H1 (cell line): ENCODE measurements around the gene STAG1. TPM values are rescaled to one million over a fixed set of nuclear protein-coding genes. Genes with fewer than 3 reads are reported as not detected.

ENCODE experiments used
- CHD1 ChIP-seq: IDR thresholded peaks from 2 replicates; pipeline ENCODE4 v1.6.1; 2012; ENCODE audit warnings: low read depth, low read length, improper control_type of control experiment
- EZH2 ChIP-seq: fragments of 200-600 bp; sonication (generic); IDR thresholded peaks from 2 replicates; pipeline ENCODE4 v1.7.1; 2012; ENCODE audit warnings: low read depth, mild to moderate bottlenecking, moderate library complexity, low read length, inconsistent platforms; ENCODE audit not compliant: severe bottlenecking
- KDM1A ChIP-seq: fragments of 200-600, 300-600 bp; sonication (generic); IDR thresholded peaks from 2 replicates; pipeline ENCODE4 v1.7.1; 2016; ENCODE audit warnings: mild to moderate bottlenecking, low read length, borderline replicate concordance
- KDM4A ChIP-seq: IDR thresholded peaks from one replicate; pipeline ENCODE4 v1.7.1; 2012; ENCODE audit warnings: low read depth, mild to moderate bottlenecking, moderate library complexity, low read length, inconsistent platforms; ENCODE audit not compliant: severe bottlenecking
- POU5F1 ChIP-seq: IDR thresholded peaks from 2 replicates; pipeline ENCODE4 v1.6.1; 2011; ENCODE audit warnings: low read depth, mild to moderate bottlenecking, low read length, moderate library complexity
- polyA plus RNA-seq, 7 experiments: library from polyadenylated mRNA; depleted of rRNA in 3 of 7; stranded (reverse) in 5 of 7; unstranded in 2 of 7; fragments of >200 nt in 5 of 7; fragments of 200-250 nt in 2 of 7; gene quantifications; 1 replicate in 5 of 7; 2 replicates in 1 of 7; 4 replicates in 1 of 7; pipeline versions ENCODE4 v1.2.1 to v1.2.3, GENCODE V29; 2011 to 2013; ENCODE audit warnings: missing spikeins in 2 of 7, mixed read lengths in 2 of 7
- total RNA-seq: library from RNA; stranded (reverse); fragmentation: NEBNext Ultra II Directional; extraction: Animal tissue kit (Norgen Biotek cat#: 25700); gene quantifications from 2 replicates; pipeline ENCODE4 v1.2.1, GENCODE V29; 2021

STAG1 gene
- total and polyA plus RNA-seq, 2 of the 8 experiments (the other 6 are each of a cell fraction or from before 2014, with no cell fraction given): 4.6 to 23.4 TPM

DNA sequence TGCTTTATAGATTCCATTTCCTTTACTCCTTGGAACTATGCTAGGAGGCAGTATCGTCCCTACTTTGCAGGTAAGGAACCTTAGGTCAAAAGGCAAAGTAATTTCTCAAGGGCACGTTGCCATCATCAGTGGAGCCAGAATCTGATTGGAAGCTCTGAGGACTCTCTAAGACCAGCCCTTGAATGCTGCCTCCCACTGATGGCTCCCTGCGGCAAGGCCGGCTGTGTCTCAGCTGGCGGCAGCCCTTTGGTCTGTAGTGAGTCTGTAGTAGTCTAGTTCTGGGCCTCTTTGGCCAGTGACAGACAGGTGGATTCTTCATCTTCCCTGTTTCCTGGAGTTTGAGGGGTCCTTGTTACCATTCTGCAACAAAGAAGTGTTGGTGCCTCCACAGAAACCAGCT is 425.9 kb downstream of the STAG1 start (continued):
- TF ChIP-seq KDM4A: no peak
- no peak for TF ChIP-seq POU5F1
- no peak for TF ChIP-seq CHD1
- no peak for TF ChIP-seq KDM1A
- TF ChIP-seq EZH2: no peak
